ENCODE measurements around the gene MORF4L1. TPM values are rescaled to one million over a fixed set of nuclear protein-coding genes. Genes with fewer than 3 reads are reported as not detected.
"Not testable (repeated sequence)": the region's sequence is repeated elsewhere in the genome, so short reads cannot be mapped to it uniquely, and the experiment has no call there.

MORF4L1 gene
- total RNA-seq, 1 donor, result 480 TPM

DNA sequence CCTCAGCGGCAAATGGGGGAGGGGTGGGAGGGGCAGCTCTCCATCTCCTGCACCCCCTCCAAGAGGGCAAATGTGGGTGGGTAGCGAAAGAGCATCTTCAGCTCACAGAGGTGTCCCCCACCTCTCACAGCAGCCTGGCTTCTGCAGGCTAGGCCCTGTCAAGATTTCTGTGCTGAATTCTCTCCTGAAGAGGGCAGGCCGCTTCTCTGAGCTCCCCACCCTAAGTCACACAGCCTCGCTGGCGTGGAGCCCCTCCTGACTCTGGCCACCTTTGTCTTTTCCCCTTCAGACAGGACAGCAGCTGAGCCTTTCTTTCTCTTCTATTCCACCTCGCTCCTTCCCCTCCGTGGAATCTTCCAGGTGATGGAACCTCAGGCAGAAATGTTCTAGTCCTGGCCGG lies 35.1 kb upstream of the MORF4L1 start:
- DNase-seq (ENCODE audit: low read depth), result no peak
- H3K4me3 ChIP-seq (ENCODE audit: low read depth, low read length), result no peak overlapping the region
- TF ChIP-seq, protein P1, sequence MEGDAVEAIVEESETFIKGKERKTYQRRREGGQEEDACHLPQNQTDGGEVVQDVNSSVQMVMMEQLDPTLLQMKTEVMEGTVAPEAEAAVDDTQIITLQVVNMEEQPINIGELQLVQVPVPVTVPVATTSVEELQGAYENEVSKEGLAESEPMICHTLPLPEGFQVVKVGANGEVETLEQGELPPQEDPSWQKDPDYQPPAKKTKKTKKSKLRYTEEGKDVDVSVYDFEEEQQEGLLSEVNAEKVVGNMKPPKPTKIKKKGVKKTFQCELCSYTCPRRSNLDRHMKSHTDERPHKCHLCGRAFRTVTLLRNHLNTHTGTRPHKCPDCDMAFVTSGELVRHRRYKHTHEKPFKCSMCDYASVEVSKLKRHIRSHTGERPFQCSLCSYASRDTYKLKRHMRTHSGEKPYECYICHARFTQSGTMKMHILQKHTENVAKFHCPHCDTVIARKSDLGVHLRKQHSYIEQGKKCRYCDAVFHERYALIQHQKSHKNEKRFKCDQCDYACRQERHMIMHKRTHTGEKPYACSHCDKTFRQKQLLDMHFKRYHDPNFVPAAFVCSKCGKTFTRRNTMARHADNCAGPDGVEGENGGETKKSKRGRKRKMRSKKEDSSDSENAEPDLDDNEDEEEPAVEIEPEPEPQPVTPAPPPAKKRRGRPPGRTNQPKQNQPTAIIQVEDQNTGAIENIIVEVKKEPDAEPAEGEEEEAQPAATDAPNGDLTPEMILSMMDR (IDR thresholded peaks at IDR 0.05; ENCODE audit: insufficient read depth, low read depth, low read length), result no peak

DNA sequence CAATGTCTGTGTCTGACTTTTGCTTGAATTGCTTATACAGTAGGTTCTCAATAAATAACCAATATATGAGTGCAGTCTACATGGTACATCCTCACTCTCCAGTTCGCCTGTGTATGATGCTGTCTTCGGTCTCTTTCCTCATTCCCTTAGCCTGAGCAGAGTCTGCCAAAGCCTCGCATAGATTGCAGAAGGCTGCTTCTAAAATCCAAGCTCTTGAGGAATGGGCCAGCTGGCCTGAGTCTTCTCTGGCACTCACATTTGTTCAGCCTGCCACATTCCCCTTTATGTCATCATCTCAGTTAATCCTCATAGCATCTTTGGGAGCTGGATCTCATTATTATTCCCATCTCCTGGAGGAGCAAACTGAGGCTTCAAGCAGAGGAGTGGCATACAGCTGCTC lies 34.2 kb upstream of the MORF4L1 start:
- no peak for DNase-seq (ENCODE audit: low read depth)
- H3K4me3 ChIP-seq (ENCODE audit: low read depth, low read length), result no peak overlapping the region
- TF ChIP-seq, protein P1 (IDR thresholded peaks at IDR 0.05; ENCODE audit: insufficient read depth, low read depth, low read length), result no peak

DNA sequence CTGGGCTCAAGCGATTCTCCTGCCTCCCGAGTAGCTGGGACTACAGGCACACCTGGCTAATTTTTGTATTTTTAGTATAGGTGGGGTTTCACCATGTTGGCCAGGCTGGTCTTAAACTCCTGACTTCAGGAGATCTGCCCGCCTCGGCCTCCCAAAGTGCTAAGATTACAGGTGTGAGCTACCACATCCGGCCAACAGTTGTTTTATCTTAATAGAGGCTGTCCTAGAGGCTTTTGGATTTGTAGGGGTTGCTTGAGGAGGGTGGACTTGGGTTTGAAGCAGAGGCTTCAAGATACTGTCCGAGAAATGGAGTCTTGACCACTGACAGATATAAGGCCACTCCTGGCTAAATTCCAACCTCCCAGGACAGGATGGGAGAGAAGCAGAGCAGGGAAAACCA lies 33.5 kb upstream of the MORF4L1 start:
- DNase-seq (ENCODE audit: low read depth); H3K4me3 ChIP-seq (ENCODE audit: low read depth, low read length): not testable (repeated sequence)

DNA sequence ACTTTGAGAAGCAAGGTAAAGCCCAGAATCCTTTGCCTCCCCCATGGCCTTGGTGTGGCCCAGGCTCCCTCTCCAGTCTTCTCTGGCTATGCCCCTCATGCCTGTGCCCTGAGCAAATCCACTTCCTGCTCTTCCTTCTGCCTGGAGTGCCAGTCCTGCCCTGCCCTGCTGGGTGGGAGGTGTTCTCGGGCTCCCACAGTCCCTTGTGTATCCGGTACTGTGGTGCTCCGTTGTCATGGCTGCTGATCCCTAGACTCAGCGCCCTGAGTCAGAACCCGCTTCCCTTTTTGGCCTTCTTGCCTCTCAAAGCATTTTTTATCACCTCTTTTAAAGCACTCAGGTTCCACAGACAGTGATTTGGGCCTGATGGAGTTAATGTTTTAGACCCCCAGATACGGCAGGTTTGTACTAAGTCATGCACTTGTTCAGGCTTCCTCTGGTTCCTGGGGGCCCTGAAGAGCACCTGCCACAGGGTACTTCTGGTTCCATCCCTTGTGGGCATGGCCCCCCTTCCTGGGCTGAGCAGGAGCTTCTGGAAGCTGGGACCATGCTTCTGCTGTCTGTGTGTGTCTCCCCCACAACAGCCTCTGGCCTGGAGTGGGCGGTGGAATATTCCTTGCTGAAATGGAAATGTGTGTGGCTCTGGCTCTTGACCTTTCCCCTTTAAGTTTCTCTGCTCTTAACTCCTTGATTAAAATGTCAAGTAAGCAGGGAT lies 31.9 kb upstream of the MORF4L1 start:
- no peak overlapping the region for H3K4me3 ChIP-seq (ENCODE audit: low read depth, low read length)
- no peak for DNase-seq (ENCODE audit: low read depth)
- TF ChIP-seq, protein P1 (IDR thresholded peaks at IDR 0.05; ENCODE audit: insufficient read depth, low read depth, low read length), result no peak

DNA sequence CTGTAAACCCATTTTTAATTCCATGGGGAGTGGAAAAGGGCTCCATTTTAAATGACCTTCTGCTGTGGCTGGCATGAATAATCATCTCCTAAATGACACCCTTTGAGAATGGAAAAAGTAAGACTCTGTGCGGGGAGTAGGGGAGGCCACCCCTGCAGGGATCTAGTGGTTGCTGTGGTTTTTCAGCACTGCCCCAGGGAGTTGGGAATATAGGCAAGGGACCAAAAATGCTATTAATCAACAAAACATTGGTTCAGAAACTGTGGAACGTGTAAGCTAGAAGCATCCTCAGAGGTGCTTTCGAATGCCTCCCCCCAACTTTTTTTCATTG lies 31.3 kb upstream of the MORF4L1 start:
- no peak for DNase-seq (ENCODE audit: low read depth)
- no peak overlapping the region for H3K4me3 ChIP-seq (ENCODE audit: low read depth, low read length)
- TF ChIP-seq, protein P1 (IDR thresholded peaks at IDR 0.05; ENCODE audit: insufficient read depth, low read depth, low read length), result no peak

DNA sequence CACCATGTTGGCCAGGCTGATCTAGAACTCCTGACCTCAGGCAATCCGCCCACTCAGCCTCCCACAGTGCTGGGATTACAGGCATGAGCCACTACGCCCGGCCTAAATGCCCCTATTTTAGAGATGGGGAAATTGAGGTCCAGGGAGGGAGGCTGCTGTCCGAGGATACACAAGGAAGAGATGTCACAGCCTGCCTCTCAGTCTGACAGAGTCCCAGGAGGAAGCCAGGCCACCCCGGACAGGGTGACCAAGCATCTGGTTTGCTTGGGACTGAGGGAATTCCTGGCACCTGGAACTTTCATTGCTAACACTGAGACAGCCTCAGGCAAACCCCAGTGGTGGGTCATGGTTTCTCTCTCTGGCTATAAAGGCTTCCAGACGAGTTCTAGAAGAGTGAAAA lies 30.8 kb upstream of the MORF4L1 start:
- TF ChIP-seq, protein P1 (IDR thresholded peaks at IDR 0.05; ENCODE audit: insufficient read depth, low read depth, low read length), result no peak
- DNase-seq (ENCODE audit: low read depth), result no peak
- no peak overlapping the region for H3K4me3 ChIP-seq (ENCODE audit: low read depth, low read length)

DNA sequence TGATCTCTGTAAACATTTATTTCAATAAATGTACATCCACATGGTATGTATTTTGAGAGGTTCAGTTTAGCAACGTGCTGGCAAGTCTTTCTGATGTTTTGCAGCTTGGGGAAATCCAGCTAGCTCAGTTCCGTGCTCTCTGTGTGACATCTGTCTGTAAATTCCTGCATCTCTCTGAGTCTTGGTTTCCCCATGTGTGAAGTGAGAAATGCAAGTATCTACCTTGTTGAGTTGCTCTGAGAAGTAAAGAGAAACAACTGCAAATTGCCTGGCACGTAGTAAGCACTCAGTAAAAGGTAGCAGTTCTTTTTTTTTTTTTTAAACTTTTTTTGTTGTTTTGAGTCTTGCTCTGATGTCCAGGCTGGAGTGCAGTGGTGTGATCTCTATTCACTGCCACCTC lies 30.2 kb upstream of the MORF4L1 start:
- H3K4me3 ChIP-seq (ENCODE audit: low read depth, low read length), result no peak overlapping the region
- TF ChIP-seq, protein P1 (IDR thresholded peaks at IDR 0.05; ENCODE audit: insufficient read depth, low read depth, low read length), result no peak

DNA sequence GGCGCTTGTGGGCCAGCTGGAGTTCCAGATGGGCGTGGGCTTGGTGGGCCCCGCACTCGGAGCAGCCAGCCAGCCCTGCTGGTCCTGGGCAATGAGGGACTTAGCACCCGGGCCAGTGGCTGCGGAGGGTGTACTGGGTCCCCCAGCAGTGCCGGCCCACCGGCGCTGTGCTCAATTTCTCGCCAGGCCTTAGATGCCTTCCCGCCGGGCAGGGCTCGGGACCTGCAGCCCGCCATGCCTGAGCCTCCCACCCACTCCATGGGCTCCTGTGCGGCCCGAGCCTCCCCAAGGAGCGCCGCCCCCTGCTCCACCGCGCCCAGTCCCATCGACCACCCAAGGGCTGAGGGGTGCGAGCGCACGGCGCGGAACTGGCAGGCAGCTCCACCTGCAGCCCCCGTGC lies 25.8 kb upstream of the MORF4L1 start:
- not testable (repeated sequence) for H3K4me3 ChIP-seq (ENCODE audit: low read depth, low read length); DNase-seq (ENCODE audit: low read depth)

More for the DNA sequence above, 30.2 kb upstream of the MORF4L1 start:
- DNase-seq (ENCODE audit: low read depth), result no peak

DNA sequence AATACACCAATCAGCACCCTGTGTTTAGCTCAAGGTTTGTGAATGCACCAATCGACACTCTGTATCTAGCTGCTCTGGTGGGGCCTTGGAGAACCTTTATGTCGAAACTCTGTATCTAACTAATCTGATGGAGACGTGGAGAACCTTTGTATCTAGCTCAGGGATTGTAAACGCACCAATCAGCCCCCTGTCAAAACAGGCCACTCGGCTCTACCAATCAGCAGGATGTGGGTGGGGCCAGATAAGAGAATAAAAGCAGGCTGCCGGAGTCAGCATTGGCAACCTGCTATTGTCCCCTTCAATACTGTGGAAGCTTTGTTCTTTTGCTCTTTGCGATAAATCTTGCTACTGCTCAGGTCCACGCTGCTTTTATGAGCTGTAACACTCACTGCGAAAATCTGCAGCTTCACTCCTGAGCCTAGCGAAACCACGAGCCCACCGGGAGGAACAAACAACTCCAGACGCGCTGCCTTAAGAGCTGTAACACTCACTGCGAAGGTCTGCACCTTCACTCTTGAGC lies 25.2 kb upstream of the MORF4L1 start:
- not testable (repeated sequence) for DNase-seq (ENCODE audit: low read depth); H3K4me3 ChIP-seq (ENCODE audit: low read depth, low read length)
